AG04450 (cell line): ENCODE results near the gene OR51B2. TPM values are rescaled to one million over a fixed set of nuclear protein-coding genes. Genes with fewer than 3 reads are reported as not detected.

Experiments used
- CTCF ChIA-PET: fragments of 300-600, 350-600 bp; formaldehyde crosslinking; extraction: SDS; loops from one replicate; lab custom pipeline; 2022; ENCODE audit warnings: antibody characterized with exemption, inconsistent platforms; lab: Charles Lee
- POLR2A ChIA-PET: fragments of 350-600 bp; formaldehyde crosslinking; extraction: SDS; loops from one replicate; lab custom pipeline; 2021; ENCODE audit warnings: antibody characterized with exemption, inconsistent platforms; lab: Yijun Ruan, JAX
- DNase-seq: peaks from one replicate; pipeline ENCODE4 v3.0.0-alpha.2; 2011; ENCODE audit warnings: low read depth, low spot score
- H3K27ac ChIP-seq: one replicate; pipeline ENCODE4 v1.5.1; 2012; ENCODE audit warnings: low read depth, low read length, control low read depth
- H3K27me3 ChIP-seq: one replicate; pipeline ENCODE4 v1.6.0; 2012; ENCODE audit warnings: low read length; ENCODE audit not compliant: control insufficient read depth, insufficient read depth
- H3K4me3 ChIP-seq: 2 replicates; pipeline ENCODE4 v1.5.1; 2011; ENCODE audit warnings: mild to moderate bottlenecking, low read depth, low read length, control low read depth
- H3K9me3 ChIP-seq: 2 replicates; pipeline ENCODE4 v1.5.1; 2012; ENCODE audit warnings: low read length; ENCODE audit not compliant: control insufficient read depth, insufficient read depth
- CTCF ChIP-seq: IDR thresholded peaks from 2 replicates; pipeline ENCODE4 v1.5.1; 2011; ENCODE audit warnings: low read depth, low read length, control low read depth, inconsistent platforms
- polyA plus RNA-seq: library from polyadenylated mRNA; depleted of rRNA; stranded (reverse); fragments of >200 nt; gene quantifications from 2 replicates; pipeline ENCODE4 v1.2.3, GENCODE V29; 2011

OR51B2 gene
- polyA plus RNA-seq, 1 experiment: not detected

GRCh38 chr11:5281596-5281995, 42.5 kb downstream of the OR51B2 start:
- no peaks in the 10 kb centered on the region for H3K27me3 ChIP-seq
- H3K27ac ChIP-seq: no peak overlapping the region
- ChIA-PET POLR2A (interaction anchor here (1.0 to 1.7 kb wide), 2 partner anchors 19 to 83 kb away, joined by 3 to 14 read pairs; no protein-coding TSS in a partner anchor), CTCF (interaction anchor here (1.2 to 1.9 kb wide), 3 partner anchors 8 to 89 kb away, joined by 3 to 8 read pairs (median 6); no protein-coding TSS in a partner anchor)
- DNase-seq: no peak
- TF ChIP-seq CTCF: no peak
- no peaks in the 10 kb centered on the region for H3K9me3 ChIP-seq
- no peak overlapping the region for H3K4me3 ChIP-seq

- H3K9me3 ChIP-seq: no peaks in the 10 kb centered on the region
- no peak for TF ChIP-seq CTCF
- no peaks in the 10 kb centered on the region for H3K27me3 ChIP-seq
- no peak overlapping the region for H3K4me3 ChIP-seq
- DNase-seq: peak; percentile 99
- CTCF ChIA-PET: interaction anchor here (0.6 to 1.9 kb wide), 4 partner anchors 9 to 598 kb away, joined by 3 to 8 read pairs (median 4); no protein-coding TSS in a partner anchor
- no peak overlapping the region for H3K27ac ChIP-seq
- POLR2A ChIA-PET: interaction anchor here (0.6 to 1.7 kb wide), 5 partner anchors 9 to 84 kb away, joined by 3 to 14 read pairs (median 3); no protein-coding TSS in a partner anchor
Observed at GRCh38 chr11:5280582-5281102, 43.5 kb downstream of the OR51B2 start.

GRCh38 chr11:5279471-5280090, 44.5 kb downstream of the OR51B2 start:
- TF ChIP-seq CTCF: no peak
- Histone ChIP-seq H3K27me3 (no peaks in the 10 kb centered on the region), H3K9me3 (no peaks in the 10 kb centered on the region), H3K4me3 (no peak overlapping the region), H3K27ac (peak overlapping the region; percentile 40)
- no peak for DNase-seq
- ChIA-PET CTCF (interaction anchor here (0.9 kb wide), 1 partner anchor 11 kb away, joined by 5 read pairs; no protein-coding TSS in a partner anchor), POLR2A (interaction anchor here (0.6 to 1.0 kb wide), 2 partner anchors 83 to 84 kb away, joined by 3 to 5 read pairs; no protein-coding TSS in a partner anchor)

- CTCF ChIA-PET: no interaction called here
Observed at GRCh38 chr11:5277807-5278382, 46.2 kb downstream of the OR51B2 start.

More at GRCh38 chr11:5277807-5278382, 46.2 kb downstream of the OR51B2 start:
- no peaks in the 10 kb centered on the region for H3K9me3 ChIP-seq
- no peak overlapping the region for H3K4me3 ChIP-seq
- TF ChIP-seq CTCF: no peak
- no peaks in the 10 kb centered on the region for H3K27me3 ChIP-seq
- POLR2A ChIA-PET: no interaction called here
- H3K27ac ChIP-seq: no peak overlapping the region
- DNase-seq: no peak
